Small intestine (tissue), 7 donors: ENCODE results near the gene WNK2. TPM values are rescaled to one million over a fixed set of nuclear protein-coding genes. Genes with fewer than 3 reads are reported as not detected.

Experiments
- DNase-seq, 2 donors: peaks; one replicate each; pipeline versions ENCODE4 v3.0.0 to v3.0.0-alpha.2; 2013
- FAIRE-seq: peaks from 2 replicates; lab custom pipeline; 2012; peaks lifted over from hg19 to GRCh38; lab: Jason Lieb, UNC
- H3K27ac ChIP-seq, 3 donors: one replicate each; pipeline ENCODE4 v1.5.1; 2013; ENCODE audit warnings: low read length in 2 of 3, mild to moderate bottlenecking in 2 of 3, control low read depth in 1 of 3, inconsistent platforms in 1 of 3, low read depth in 1 of 3, moderate library complexity in 1 of 3
- H3K27me3 ChIP-seq, 3 donors: one replicate each; pipeline ENCODE4 v1.6.1; 2013; ENCODE audit warnings: low read length in 3 of 3, inconsistent platforms in 1 of 3; ENCODE audit not compliant: control insufficient read depth in 3 of 3, insufficient read depth in 3 of 3
- H3K36me3 ChIP-seq, 3 donors: one replicate each; pipeline ENCODE4 v1.6.1; 2013; ENCODE audit warnings: low read length in 3 of 3, inconsistent platforms in 1 of 3, low read depth in 1 of 3, mild to moderate bottlenecking in 1 of 3, moderate library complexity in 1 of 3; ENCODE audit not compliant: control insufficient read depth in 3 of 3, insufficient read depth in 2 of 3
- H3K4me1 ChIP-seq, 3 donors: one replicate each; pipeline ENCODE4 v1.6.1; 2013; ENCODE audit warnings: low read length in 2 of 3, inconsistent platforms in 1 of 3, low read depth in 1 of 3, mild to moderate bottlenecking in 1 of 3, moderate library complexity in 1 of 3; ENCODE audit not compliant: control insufficient read depth in 3 of 3, insufficient read depth in 2 of 3
- H3K4me3 ChIP-seq, 3 donors: one replicate each; pipeline ENCODE4 v1.5.1; 2013; ENCODE audit warnings: low read length in 3 of 3, control low read depth in 1 of 3, inconsistent platforms in 1 of 3, low read depth in 1 of 3, mild to moderate bottlenecking in 1 of 3, moderate library complexity in 1 of 3
- H3K9me3 ChIP-seq, 2 donors: one replicate each; pipeline ENCODE4 v1.6.1; 2013; ENCODE audit warnings: low read depth in 1 of 2, low read length in 1 of 2; ENCODE audit not compliant: control insufficient read depth in 2 of 2, insufficient read depth in 1 of 2
- WGBS, 3 donors: extraction: QIAGEN DNeasy Blood & Tissue Kit; methylation state at CpG; one replicate each; pipeline ENCODE4 v1.1.7; 2013; 5-methylcytosine and 5-hydroxymethylcytosine counted together
- polyA plus RNA-seq, 4 donors: library from polyadenylated mRNA; stranded (reverse) in 3 of 4; unstranded in 1 of 4; fragments of 200-250 nt in 3 of 4; fragments of 120-200 nt in 1 of 4; gene quantifications; one replicate each; pipeline versions ENCODE4 v1.2.1 to v1.2.3, GENCODE V29; 2013
- donor health status: healthy with polysubstance abuse.
- donor health status: control.
- donor health status: control.
- donor health status: Bipolar disorder and iron deficiency.
- donor health status: healthy.

WNK2 gene
- polyA plus RNA-seq, 4 donors: 13.8 to 101 (median 33.8) TPM

GRCh38 chr9:93210324-93210973 is 26.5 kb downstream of the WNK2 start:
- Histone ChIP-seq H3K27ac (peak overlapping the region; percentile 78 to 95 (median 91)), H3K36me3 (peaks cover 0 to 15% (median 0%) of the 10 kb centered on the region in 3 donors), H3K27me3 (no peaks in the 10 kb centered on the region), H3K4me1 (peaks cover 0 to 73% (median 13%) of the 10 kb centered on the region in 3 donors), H3K4me3 (no peak overlapping the region), H3K9me3 (peaks cover 0 to 6% of the 10 kb centered on the region in 2 donors)
- DNase-seq (peak; percentile 86 to 89), FAIRE-seq (no peak)
- WGBS, 3 donors: 43 to 74% (median 50%) methylated on average over 13 to 15 of the region's 15 CpGs

- peak overlapping the region; percentile 78 to 95 (median 91) for H3K27ac ChIP-seq
- no peak for FAIRE-seq
- peaks cover 0 to 15% (median 0%) of the 10 kb centered on the region in 3 donors for H3K36me3 ChIP-seq
- no peak for DNase-seq
- H3K4me1 ChIP-seq: peaks cover 0 to 66% (median 13%) of the 10 kb centered on the region in 3 donors
- peaks cover 0 to 9% of the 10 kb centered on the region in 2 donors for H3K9me3 ChIP-seq
- no peak overlapping the region for H3K4me3 ChIP-seq
- no peaks in the 10 kb centered on the region for H3K27me3 ChIP-seq
These were observed 27.2 kb downstream of the WNK2 start for GRCh38 chr9:93210974-93211653.

GRCh38 chr9:93211654-93212001 is 27.7 kb downstream of the WNK2 start:
- H3K27ac ChIP-seq: peak overlapping the region in 2 of 3 donors; percentile 44 to 95

GRCh38 chr9:93212409-93212808 is 28.5 kb downstream of the WNK2 start:
- peak in 1 of 2 donors; percentile 50 for DNase-seq
- FAIRE-seq: no peak
- Histone ChIP-seq H3K4me3 (no peak overlapping the region), H3K27ac (peak overlapping the region in 1 of 3 donors; percentile 44), H3K4me1 (peaks cover 0 to 53% (median 14%) of the 10 kb centered on the region in 3 donors), H3K36me3 (peaks cover 0 to 19% (median 0%) of the 10 kb centered on the region in 3 donors), H3K9me3 (peaks cover 0 to 9% of the 10 kb centered on the region in 2 donors), H3K27me3 (no peaks in the 10 kb centered on the region)
- 64 to 72% (median 64%) methylated on average over 5 of the region's 5 CpGs for WGBS, 3 donors

More at GRCh38 chr9:93211654-93212001, 27.7 kb downstream of the WNK2 start:
- FAIRE-seq (no peak), DNase-seq (no peak)
- Histone ChIP-seq H3K36me3 (peaks cover 0 to 19% (median 0%) of the 10 kb centered on the region in 3 donors), H3K4me3 (no peak overlapping the region), H3K9me3 (peaks cover 0 to 9% of the 10 kb centered on the region in 2 donors), H3K27me3 (no peaks in the 10 kb centered on the region), H3K4me1 (peaks cover 0 to 61% (median 13%) of the 10 kb centered on the region in 3 donors)
- 89 to 97% (median 94%) methylated on average over 3 of the region's 3 CpGs for WGBS, 3 donors

GRCh38 chr9:93216073-93216365 is 32.1 kb downstream of the WNK2 start:
- Histone ChIP-seq H3K4me3 (no peak overlapping the region), H3K9me3 (peaks cover 0 to 9% of the 10 kb centered on the region in 2 donors), H3K4me1 (peaks cover 0 to 26% (median 8%) of the 10 kb centered on the region in 3 donors), H3K27me3 (no peaks in the 10 kb centered on the region), H3K27ac (no peak overlapping the region), H3K36me3 (peaks cover 0 to 26% (median 0%) of the 10 kb centered on the region in 3 donors)
- DNase-seq (no peak), FAIRE-seq (no peak)
- 44 to 65% (median 61%) methylated on average over 1 of the region's 1 CpG for WGBS, 3 donors

GRCh38 chr9:93217706-93218105 is 33.8 kb downstream of the WNK2 start:
- Histone ChIP-seq H3K27me3 (no peaks in the 10 kb centered on the region), H3K27ac (peak overlapping the region in 2 of 3 donors; percentile 2 to 4), H3K4me3 (no peak overlapping the region), H3K9me3 (peaks cover 0 to 9% of the 10 kb centered on the region in 2 donors), H3K36me3 (peaks cover 0 to 30% (median 0%) of the 10 kb centered on the region in 3 donors), H3K4me1 (peaks cover 0 to 10% (median 5%) of the 10 kb centered on the region in 3 donors)
- peak in 1 of 2 donors; percentile 43 for DNase-seq
- WGBS, 3 donors: 48 to 64% (median 50%) methylated on average over 5 of the region's 5 CpGs
- no peak for FAIRE-seq

GRCh38 chr9:93218161-93218560 is 34.2 kb downstream of the WNK2 start:
- Histone ChIP-seq H3K36me3 (peaks cover 0 to 34% (median 0%) of the 10 kb centered on the region in 3 donors), H3K27me3 (no peaks in the 10 kb centered on the region), H3K9me3 (peaks cover 0 to 9% of the 10 kb centered on the region in 2 donors), H3K4me3 (no peak overlapping the region), H3K27ac (no peak overlapping the region), H3K4me1 (peaks cover 0 to 11% (median 4%) of the 10 kb centered on the region in 3 donors)
- FAIRE-seq: no peak
- 69 to 77% (median 73%) methylated on average over 6 of the region's 6 CpGs for WGBS, 3 donors
- DNase-seq: peak in 1 of 2 donors; percentile 35

- peaks cover 0 to 40% (median 0%) of the 10 kb centered on the region in 3 donors for H3K36me3 ChIP-seq
- no peak overlapping the region for H3K27ac ChIP-seq
- H3K4me1 ChIP-seq: peaks cover 0 to 18% (median 6%) of the 10 kb centered on the region in 3 donors
- FAIRE-seq: no peak
- WGBS, 3 donors: 68 to 77% (median 72%) methylated on average over 8 to 11 of the region's 11 CpGs
- no peaks in the 10 kb centered on the region for H3K27me3 ChIP-seq
- peaks cover 0 to 9% of the 10 kb centered on the region in 2 donors for H3K9me3 ChIP-seq
- no peak overlapping the region for H3K4me3 ChIP-seq
- no peak for DNase-seq
These were observed 34.9 kb downstream of the WNK2 start for GRCh38 chr9:93218671-93219420.
